T-helper 17 cell (primary cell): ENCODE measurements around the gene MRPL27. TPM values are rescaled to one million over a fixed set of nuclear protein-coding genes. Genes with fewer than 3 reads are reported as not detected.
A peak's percentile ranks its signal among the peaks of the same experiment; 100 is the strongest.

Source experiments
- ATAC-seq: fragments of 150-1000 bp; cut with Tn5 transposase; 2 replicates; pipeline ENCODE4 v1.10.0; 2021; ENCODE audit warnings: mild to moderate bottlenecking, moderate library complexity
- DNase-seq, 3 donors: peaks; one replicate each; pipeline versions ENCODE4 v3.0.0 to v3.0.0-alpha.2; 2020 to 2021
- H3K9me3 ChIP-seq: one replicate; pipeline ENCODE4 v1.7.0; 2013; ENCODE audit warnings: low read length, mild to moderate bottlenecking; ENCODE audit not compliant: control insufficient read depth, poor library complexity, severe bottlenecking
- H3K27ac Mint-ChIP-seq: one replicate; pipeline ENCODE4 v1.8.0; 2022; ENCODE audit warnings: mild to moderate bottlenecking, moderate library complexity, mixed read lengths
- H3K27me3 Mint-ChIP-seq: one replicate; pipeline ENCODE4 v1.8.0; 2022; ENCODE audit warnings: mixed read lengths
- H3K36me3 Mint-ChIP-seq: one replicate; pipeline ENCODE4 v1.8.0; 2022; ENCODE audit warnings: low read depth, mixed read lengths
- H3K4me1 Mint-ChIP-seq: one replicate; pipeline ENCODE4 v1.8.0; 2022; ENCODE audit warnings: mild to moderate bottlenecking, mixed read lengths
- H3K4me3 Mint-ChIP-seq: one replicate; pipeline ENCODE4 v1.8.0; 2022; ENCODE audit warnings: mild to moderate bottlenecking, moderate library complexity, mixed read lengths
- total RNA-seq, 4 donors: library from RNA in 2 of 4; stranded (reverse) in 2 of 4; gene quantifications; one replicate each; pipeline ENCODE4 v1.2.3 and lab custom pipeline; 2022 to 2026

MRPL27 gene
- total RNA-seq, 2 donors from 2014 or later: 29.4 to 37.0 TPM

GRCh38 chr17:50397111-50397918 is 24.3 kb upstream of the MRPL27 start, which contains the start of gene LRRC59:
TSS of gene LRRC59 (minus strand) at chr17:50397523. CDS start at chr17:50397317, 206 bp downstream.
- peaks cover 31% of the 10 kb centered on the region for H3K4me1 Mint-ChIP-seq
- peaks cover 5% of the 10 kb centered on the region for H3K36me3 Mint-ChIP-seq

GRCh38 chr17:50396261-50397110 is 23.5 kb upstream of the MRPL27 start:
- Mint-ChIP-seq H3K4me3 (peak overlapping the region; percentile 96), H3K27me3 (no peaks in the 10 kb centered on the region), H3K27ac (peak overlapping the region; percentile 92), H3K36me3 (peaks cover 5% of the 10 kb centered on the region), H3K4me1 (peaks cover 31% of the 10 kb centered on the region)
- no peaks in the 10 kb centered on the region for H3K9me3 ChIP-seq
- no peak for DNase-seq
- no peak for ATAC-seq

More at GRCh38 chr17:50397111-50397918, 24.3 kb upstream of the MRPL27 start, which contains the start of gene LRRC59:
- peak within 1 kb of the TSS; percentile 96 for H3K4me3 Mint-ChIP-seq
- H3K27ac Mint-ChIP-seq: peak within 1 kb of the TSS; percentile 92
- no peaks in the 10 kb centered on the region for H3K9me3 ChIP-seq
- no peaks in the 10 kb centered on the region for H3K27me3 Mint-ChIP-seq
- peak; percentile 100 for ATAC-seq
- peak; percentile 89 to 98 (median 90) for DNase-seq

GRCh38 chr17:50394711-50395110 is 21.7 kb upstream of the MRPL27 start:
- DNase-seq (no peak), ATAC-seq (no peak)
- peaks cover 5% of the 10 kb centered on the region for H3K36me3 Mint-ChIP-seq
- H3K27me3 Mint-ChIP-seq: no peaks in the 10 kb centered on the region
- no peaks in the 10 kb centered on the region for H3K9me3 ChIP-seq
- peak overlapping the region; percentile 11 for H3K27ac Mint-ChIP-seq
- H3K4me1 Mint-ChIP-seq: peaks cover 34% of the 10 kb centered on the region
- H3K4me3 Mint-ChIP-seq: peak overlapping the region; percentile 96

- peaks cover 5% of the 10 kb centered on the region for H3K36me3 Mint-ChIP-seq
- H3K27ac Mint-ChIP-seq: peak overlapping the region; percentile 57
- H3K9me3 ChIP-seq: no peaks in the 10 kb centered on the region
- DNase-seq (no peak), ATAC-seq (no peak)
- no peaks in the 10 kb centered on the region for H3K27me3 Mint-ChIP-seq
- no peak overlapping the region for H3K4me3 Mint-ChIP-seq
- H3K4me1 Mint-ChIP-seq: peaks cover 34% of the 10 kb centered on the region
Observed at GRCh38 chr17:50393700-50394099, 20.7 kb upstream of the MRPL27 start.

GRCh38 chr17:50392621-50393020 is 19.6 kb upstream of the MRPL27 start:
- peaks cover 5% of the 10 kb centered on the region for H3K36me3 Mint-ChIP-seq
- H3K27ac Mint-ChIP-seq: peak overlapping the region; percentile 57
- H3K9me3 ChIP-seq: no peaks in the 10 kb centered on the region
- no peaks in the 10 kb centered on the region for H3K27me3 Mint-ChIP-seq
- ATAC-seq (no peak), DNase-seq (no peak)
- H3K4me3 Mint-ChIP-seq: no peak overlapping the region
- peaks cover 31% of the 10 kb centered on the region for H3K4me1 Mint-ChIP-seq

- H3K4me3 Mint-ChIP-seq: no peak overlapping the region
- DNase-seq (no peak), ATAC-seq (no peak)
- peaks cover 9% of the 10 kb centered on the region for H3K36me3 Mint-ChIP-seq
- H3K27ac Mint-ChIP-seq: peak overlapping the region; percentile 41
- H3K27me3 Mint-ChIP-seq: no peaks in the 10 kb centered on the region
- peaks cover 21% of the 10 kb centered on the region for H3K4me1 Mint-ChIP-seq
- no peaks in the 10 kb centered on the region for H3K9me3 ChIP-seq
Observed at GRCh38 chr17:50389534-50389933, 16.6 kb upstream of the MRPL27 start.

- ATAC-seq (no peak), DNase-seq (no peak)
- Mint-ChIP-seq H3K36me3 (peaks cover 9% of the 10 kb centered on the region), H3K27me3 (no peaks in the 10 kb centered on the region), H3K4me1 (peaks cover 15% of the 10 kb centered on the region), H3K27ac (no peak overlapping the region), H3K4me3 (no peak overlapping the region)
- H3K9me3 ChIP-seq: no peaks in the 10 kb centered on the region
Observed at GRCh38 chr17:50388728-50389127, 15.7 kb upstream of the MRPL27 start.

- Mint-ChIP-seq H3K27ac (peak overlapping the region; percentile 19), H3K4me1 (peaks cover 10% of the 10 kb centered on the region)
Observed at GRCh38 chr17:50386510-50386909, 13.5 kb upstream of the MRPL27 start.

GRCh38 chr17:50382931-50383330 is 9.9 kb upstream of the MRPL27 start:
- DNase-seq (no peak), ATAC-seq (no peak)
- H3K4me3 Mint-ChIP-seq: no peak overlapping the region
- H3K36me3 Mint-ChIP-seq: peaks cover 4% of the 10 kb centered on the region
- H3K27ac Mint-ChIP-seq: no peak overlapping the region
- H3K9me3 ChIP-seq: no peaks in the 10 kb centered on the region
- H3K27me3 Mint-ChIP-seq: no peaks in the 10 kb centered on the region
- peaks cover 8% of the 10 kb centered on the region for H3K4me1 Mint-ChIP-seq

More at GRCh38 chr17:50386510-50386909, 13.5 kb upstream of the MRPL27 start:
- H3K9me3 ChIP-seq: no peaks in the 10 kb centered on the region
- no peak overlapping the region for H3K4me3 Mint-ChIP-seq
- ATAC-seq: no peak
- no peak for DNase-seq
- peaks cover 4% of the 10 kb centered on the region for H3K36me3 Mint-ChIP-seq
- no peaks in the 10 kb centered on the region for H3K27me3 Mint-ChIP-seq

GRCh38 chr17:50381920-50382319 is 8.9 kb upstream of the MRPL27 start:
- Mint-ChIP-seq H3K4me3 (no peak overlapping the region), H3K27ac (no peak overlapping the region), H3K36me3 (peaks cover 4% of the 10 kb centered on the region), H3K4me1 (peaks cover 3% of the 10 kb centered on the region), H3K27me3 (no peaks in the 10 kb centered on the region)
- no peak for DNase-seq
- no peaks in the 10 kb centered on the region for H3K9me3 ChIP-seq
- no peak for ATAC-seq

GRCh38 chr17:50381260-50381815 is 8.4 kb upstream of the MRPL27 start:
- DNase-seq (no peak), ATAC-seq (no peak)
- Mint-ChIP-seq H3K4me1 (peaks cover 3% of the 10 kb centered on the region), H3K4me3 (no peak overlapping the region), H3K27me3 (no peaks in the 10 kb centered on the region), H3K27ac (no peak overlapping the region), H3K36me3 (peaks cover 4% of the 10 kb centered on the region)
- no peaks in the 10 kb centered on the region for H3K9me3 ChIP-seq

- no peak overlapping the region for H3K4me3 Mint-ChIP-seq
- ATAC-seq: peak; percentile 8
- H3K36me3 Mint-ChIP-seq: peaks cover 4% of the 10 kb centered on the region
- peaks cover 3% of the 10 kb centered on the region for H3K4me1 Mint-ChIP-seq
- no peak overlapping the region for H3K27ac Mint-ChIP-seq
- no peaks in the 10 kb centered on the region for H3K27me3 Mint-ChIP-seq
- H3K9me3 ChIP-seq: no peaks in the 10 kb centered on the region
- DNase-seq: no peak
Observed at GRCh38 chr17:50380369-50381259, 7.6 kb upstream of the MRPL27 start.
